ENCODE data around the gene USP47.

USP47 gene

DNA sequence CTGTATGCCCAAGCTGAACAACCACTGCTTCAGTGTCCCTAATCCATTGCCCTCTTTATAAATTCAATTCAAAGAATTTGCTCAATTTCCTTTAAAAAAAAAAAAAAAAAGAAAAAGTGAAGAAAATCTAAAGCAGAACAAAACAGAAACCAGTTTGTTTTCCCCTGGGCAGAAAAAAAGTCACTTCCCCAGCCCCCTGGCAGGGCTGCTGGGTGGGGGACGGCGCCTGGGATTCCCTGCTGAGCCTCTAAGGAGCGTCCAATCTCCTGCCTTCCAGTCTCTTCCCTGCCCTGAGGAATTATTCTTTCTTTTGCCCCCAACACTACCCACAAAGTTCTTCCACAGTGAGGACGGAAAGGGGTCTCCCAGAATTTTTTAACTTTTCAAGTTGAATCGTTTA, 142.8 kb downstream of the USP47 start:
- no peak for DNase-seq

DNA sequence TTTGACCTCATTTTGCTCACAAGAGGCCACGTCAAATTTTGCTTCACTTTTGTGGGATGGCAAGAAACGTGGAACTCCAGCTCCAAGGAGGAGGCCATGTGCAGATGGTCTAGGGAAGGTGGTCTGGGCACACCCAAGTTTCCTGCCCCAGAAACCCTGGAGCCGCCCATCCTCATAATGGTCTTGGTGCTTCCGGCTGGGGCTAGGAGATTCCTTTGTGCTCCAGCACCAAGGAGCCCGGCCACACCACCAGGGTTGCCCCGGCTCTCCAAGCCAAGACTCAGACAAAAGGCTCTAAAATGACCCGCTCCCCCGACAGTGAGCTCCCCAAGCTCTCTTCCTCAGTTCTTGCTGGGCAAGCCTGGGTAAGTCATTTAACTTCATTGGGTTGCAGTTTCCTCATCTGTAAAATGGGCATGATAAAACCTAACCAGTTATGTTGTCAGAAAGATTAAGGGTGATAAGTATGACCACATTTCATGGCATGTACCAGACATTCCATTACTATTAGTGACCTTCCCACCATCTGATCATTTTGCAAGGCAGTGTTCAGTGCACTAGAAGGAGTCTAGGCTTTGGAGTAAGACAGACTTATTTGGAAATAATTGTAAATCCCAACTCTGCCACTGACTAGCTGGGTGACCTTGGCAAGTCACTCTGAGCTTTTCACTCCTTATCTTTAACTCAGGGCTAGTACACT, 143.4 kb downstream of the USP47 start:
- no peak for DNase-seq

DNA sequence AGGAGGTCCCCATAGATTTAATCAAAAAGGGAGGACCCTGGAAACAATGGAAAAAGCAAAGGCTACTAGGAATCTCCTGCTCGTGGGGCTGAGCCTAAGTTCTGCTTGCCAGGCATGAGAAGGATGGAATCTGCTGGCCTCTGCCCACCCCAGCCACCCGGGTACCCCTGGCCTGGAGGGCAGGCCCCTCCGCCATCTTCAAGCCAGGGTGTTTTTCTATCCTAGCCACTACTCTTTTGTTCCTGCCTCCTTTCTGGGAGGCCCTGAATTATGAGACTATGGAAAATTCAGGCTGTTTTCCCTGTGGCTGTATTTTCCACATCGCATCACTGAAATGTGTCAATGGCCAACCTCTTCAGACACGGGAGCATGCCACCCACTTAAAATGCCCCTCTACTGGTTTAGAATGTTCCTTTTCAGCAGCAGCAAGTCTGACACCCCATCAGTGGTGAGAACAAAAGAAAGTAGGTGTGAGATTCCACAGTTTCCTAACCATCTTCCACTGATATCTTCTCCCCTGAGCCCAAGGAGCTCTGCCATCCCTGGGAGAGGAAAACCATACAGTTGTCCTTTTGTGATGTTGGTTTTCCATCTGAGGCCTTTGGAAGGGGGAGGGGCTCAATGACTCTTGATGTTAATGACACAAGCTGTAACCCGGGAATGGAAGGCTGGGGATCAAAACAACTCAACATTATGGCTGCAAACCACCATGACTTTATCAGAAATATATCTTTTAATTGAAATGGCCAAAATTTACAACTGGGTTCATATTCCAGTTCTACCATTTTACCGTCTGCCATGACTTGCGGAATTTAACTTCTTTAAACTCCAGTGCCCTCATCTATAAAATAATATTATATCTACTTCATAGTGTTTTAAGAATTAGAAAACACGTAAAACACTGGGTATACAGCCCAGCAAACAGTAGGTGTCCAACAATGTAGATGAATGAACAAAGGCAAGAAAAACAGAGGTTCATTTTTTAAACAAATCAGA, 144.5 kb downstream of the USP47 start:
- DNase-seq: no peak

DNA sequence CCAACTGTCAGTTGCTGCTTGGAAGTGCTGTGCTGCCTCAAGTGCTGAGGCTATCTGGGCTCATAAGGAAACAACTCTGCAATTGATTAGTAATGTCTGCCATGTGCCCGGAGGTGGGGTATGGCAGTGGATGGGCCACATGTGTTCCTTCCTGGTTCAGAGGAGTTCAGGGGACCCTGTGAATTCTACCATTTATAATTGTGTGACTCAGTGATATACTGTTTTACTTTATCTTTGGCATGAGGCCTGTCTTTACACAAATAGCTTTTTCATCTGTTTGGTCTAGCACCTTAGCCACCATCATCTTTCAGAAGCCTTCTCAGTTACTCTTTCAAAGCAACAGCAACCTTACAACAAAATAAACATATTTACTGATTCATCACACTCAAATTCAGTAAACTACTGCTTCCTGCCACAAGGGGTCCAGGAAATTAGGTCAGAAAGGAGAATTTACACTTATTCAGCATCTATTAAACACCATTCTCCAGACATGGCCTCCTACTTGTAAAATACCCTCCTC, 145.8 kb downstream of the USP47 start:
- DNase-seq: no peak

DNA sequence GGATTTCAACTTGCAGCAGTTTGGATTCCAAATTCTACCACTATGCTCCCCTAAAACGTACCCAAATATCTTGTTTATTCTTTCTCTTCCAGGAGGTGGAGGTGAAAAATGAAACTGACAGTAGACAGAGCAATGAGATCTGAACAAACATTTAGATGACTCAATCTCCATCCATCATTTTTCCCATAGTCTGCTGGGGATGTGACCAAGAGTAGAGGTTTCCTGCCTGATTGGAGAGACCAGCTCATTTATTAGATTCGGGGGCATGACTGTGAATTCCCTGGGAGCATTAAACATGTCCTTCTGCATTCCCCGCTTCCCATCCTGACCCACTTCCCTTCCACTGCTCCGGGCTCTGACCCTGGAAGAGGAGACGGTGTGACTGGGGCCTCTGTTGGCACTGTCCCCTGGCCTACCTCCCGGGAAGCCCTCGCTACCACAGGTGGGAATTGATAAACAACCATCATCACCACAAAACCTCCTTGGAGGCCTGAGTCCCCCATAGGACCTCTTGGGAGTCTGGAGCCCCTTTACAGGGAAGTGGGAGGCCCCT, 146.4 kb downstream of the USP47 start:
- DNase-seq: no peak

GRCh38 chr11:11988681-11989261, 147.0 kb downstream of the USP47 start:
- DNase-seq: no peak

- DNase-seq: no peak
Observed at GRCh38 chr11:11989774-11990744, 148.3 kb downstream of the USP47 start.

- DNase-seq: no peak
Observed at GRCh38 chr11:11992257-11993212, 150.8 kb downstream of the USP47 start.

DNA sequence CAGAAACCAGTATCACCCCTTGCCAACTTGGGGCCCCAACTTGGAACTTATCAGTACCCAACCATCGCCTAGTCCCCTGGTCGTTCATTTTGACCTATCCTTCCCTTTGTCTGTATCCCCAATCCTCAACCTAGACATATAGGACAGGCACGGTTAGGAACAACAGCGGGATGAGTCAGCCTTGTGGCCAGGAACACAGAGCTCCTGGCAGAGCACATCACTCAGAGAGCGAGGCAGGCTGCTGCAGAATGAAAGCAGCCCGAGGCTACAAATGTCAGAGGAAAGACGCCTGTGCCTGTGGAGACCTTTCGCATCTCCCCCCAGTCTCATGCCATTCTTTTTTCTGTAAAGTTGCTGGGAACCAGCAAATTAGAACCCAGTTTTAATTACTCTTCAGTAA, 152.1 kb downstream of the USP47 start:
- no peak for DNase-seq

DNA sequence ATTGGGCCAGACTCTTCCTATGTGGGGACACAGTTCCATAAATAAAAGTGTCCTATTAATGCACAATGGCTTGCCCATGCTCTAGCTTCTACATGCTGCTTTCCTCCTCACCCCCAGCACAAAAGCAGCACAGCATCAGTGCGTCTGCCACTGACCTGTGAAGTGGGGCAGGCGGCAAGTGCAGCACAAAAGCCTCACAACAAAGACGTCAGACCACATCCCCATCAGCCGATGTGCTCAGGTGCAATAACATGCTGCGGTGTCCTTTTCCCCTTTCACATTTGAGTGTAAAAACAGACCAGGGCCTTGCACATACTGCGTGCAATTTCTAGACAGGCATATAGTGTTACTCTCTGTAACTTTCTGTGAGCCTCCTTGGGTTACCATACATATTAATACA, 153.8 kb downstream of the USP47 start:
- no peak for DNase-seq

- no peak for DNase-seq
Observed at GRCh38 chr11:11996321-11997048, 154.7 kb downstream of the USP47 start.

GRCh38 chr11:11997049-11997322, 155.2 kb downstream of the USP47 start:
- DNase-seq: no peak

DNA sequence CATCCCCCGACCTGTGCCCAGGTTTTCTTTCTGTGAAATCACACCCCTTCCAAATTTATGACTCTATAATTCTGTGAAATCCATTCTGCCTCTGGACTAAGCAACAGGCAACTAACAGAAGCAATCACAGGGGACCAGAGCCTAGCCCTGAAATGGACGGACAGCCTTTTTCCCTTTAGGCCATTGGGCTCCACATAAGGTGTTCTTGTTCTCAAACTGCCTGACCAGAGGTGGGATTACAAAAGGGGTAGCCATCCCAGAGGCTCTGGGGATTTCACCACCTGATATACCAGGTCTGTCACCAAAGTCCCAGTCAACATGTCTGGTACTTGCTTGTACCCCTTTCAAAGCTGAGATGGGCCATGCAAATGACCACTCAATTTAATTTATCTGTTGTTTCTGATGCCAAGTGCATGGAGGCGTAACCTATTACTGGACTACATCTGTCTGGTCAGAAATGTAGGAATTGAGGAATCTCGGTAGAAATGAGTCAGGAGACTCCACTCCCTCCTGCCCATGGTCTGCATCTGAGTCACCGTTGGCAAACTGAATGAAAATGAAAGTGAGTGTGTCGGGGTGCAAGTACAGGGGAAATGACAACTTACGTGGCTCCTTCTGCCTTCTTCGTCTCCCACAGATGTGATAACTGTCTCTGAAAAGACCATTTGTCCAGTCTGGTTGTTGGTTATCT, 156.5 kb downstream of the USP47 start:
- DNase-seq: no peak

DNA sequence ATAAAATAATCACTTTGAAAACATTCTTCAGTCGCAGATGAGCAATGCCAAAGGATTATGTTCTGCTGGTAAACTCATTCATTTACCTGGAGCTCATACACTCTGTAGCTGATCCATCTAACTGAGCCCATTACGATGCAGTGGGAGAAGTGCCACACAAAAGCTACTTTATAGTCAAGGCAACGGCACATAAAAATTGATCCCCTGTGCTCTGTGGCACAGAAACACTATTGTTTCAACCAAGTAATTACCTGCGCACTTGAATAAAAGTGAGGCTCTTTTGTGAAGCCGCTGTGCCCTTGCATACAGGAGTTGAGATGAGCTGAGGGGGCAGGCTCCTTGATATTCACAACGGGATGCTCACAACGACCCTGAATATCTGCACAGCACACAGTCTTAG, 159.4 kb downstream of the USP47 start:
- no peak for DNase-seq

- no peak for DNase-seq
Observed at GRCh38 chr11:12003336-12003735, 161.6 kb downstream of the USP47 start.

- no peak for DNase-seq
Observed at GRCh38 chr11:12003815-12004214, 162.0 kb downstream of the USP47 start.

DNA sequence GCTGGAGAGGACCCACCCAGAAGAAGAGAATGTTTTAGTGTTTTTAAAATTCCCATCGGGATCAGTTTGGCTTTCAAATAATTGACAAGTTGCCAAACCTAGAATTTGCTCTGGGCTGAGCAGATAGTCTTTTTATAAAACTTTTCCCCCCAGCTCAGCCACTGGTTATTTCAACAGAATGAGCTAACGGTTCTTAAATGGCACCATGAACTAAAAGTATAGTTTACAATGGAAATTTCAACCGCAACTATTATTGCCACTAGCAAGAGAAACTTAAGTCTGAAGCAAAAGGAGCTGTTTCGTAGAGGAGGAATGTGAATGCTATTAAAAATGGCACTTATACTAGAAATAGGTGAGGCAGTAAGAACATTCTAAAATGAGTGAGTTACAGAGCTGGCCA, 163.3 kb downstream of the USP47 start:
- DNase-seq: no peak

DNA sequence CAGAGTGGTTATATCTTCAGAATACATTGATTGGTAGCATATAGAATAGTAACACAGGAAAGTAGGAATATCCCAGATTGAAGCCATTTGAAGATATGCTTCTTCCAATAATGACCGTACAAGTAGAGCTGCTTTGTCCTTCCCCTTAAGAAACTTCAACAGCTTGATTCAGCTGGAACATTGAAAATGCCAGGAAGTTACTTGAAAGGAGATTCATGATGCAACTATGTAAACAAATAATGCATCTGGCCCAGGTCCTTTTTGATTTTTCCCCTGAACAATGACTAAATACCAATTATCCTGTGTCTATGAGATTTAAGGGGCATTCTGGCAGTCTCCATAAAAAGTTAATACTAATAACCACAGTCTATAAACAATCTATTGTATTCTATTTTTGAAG, 163.7 kb downstream of the USP47 start:
- DNase-seq: no peak

GRCh38 chr11:12006552-12007229, 164.9 kb downstream of the USP47 start:
- DNase-seq: no peak
